SK-N-SH (cell line): ENCODE data around the gene DNAJB8. TPM values are rescaled to one million over a fixed set of nuclear protein-coding genes. Genes with fewer than 3 reads are reported as not detected.

ENCODE experiments used
- CTCF ChIA-PET: fragments of 300-600, 350-600 bp; formaldehyde crosslinking; extraction: SDS; loops from one replicate; lab custom pipeline; 2021; lab: Yijun Ruan, JAX
- POLR2A ChIA-PET: fragments of 350-600 bp; sonication (Branson Sonifier 250); formaldehyde crosslinking; extraction: SDS; loops from one replicate; lab custom pipeline; 2020; ENCODE audit warnings: antibody characterized with exemption, inconsistent platforms; lab: Yijun Ruan, JAX
- DNase-seq: peaks from one replicate; pipeline ENCODE4 v3.0.0; 2012
- H2AFZ ChIP-seq: fragments of 200-600 bp; sonication (generic); 2 replicates; pipeline ENCODE4 v1.8.1; 2016; ENCODE audit warnings: antibody characterized with exemption, mild to moderate bottlenecking, low read depth
- H3F3A ChIP-seq: fragments of 200-600 bp; sonication (generic); replicated peaks from 2 replicates; pipeline ENCODE3; 2016; ENCODE audit warnings: antibody characterized with exemption, mild to moderate bottlenecking; ENCODE audit not compliant: insufficient read depth
- H3K27ac ChIP-seq, 2 experiments: fragments of 200-500 bp in 1 of 2; fragments of 200-600 bp in 1 of 2; sonication (Bioruptor generic) in 1 of 2; sonication (generic), shearing (Covaris generic) in 1 of 2; 2 replicates each; pipeline versions ENCODE4 v1.5.1 to v1.6.1; 2014 to 2016; ENCODE audit warnings: low read depth in 2 of 2, inconsistent platforms in 1 of 2, low read length in 1 of 2, mild to moderate bottlenecking in 1 of 2, mixed read lengths in 1 of 2
- H3K27me3 ChIP-seq: fragments of 200-600 bp; sonication (generic), shearing (Covaris generic); 2 replicates; pipeline ENCODE4 v1.6.1; 2016; ENCODE audit warnings: mixed run types; ENCODE audit not compliant: insufficient read depth
- H3K36me3 ChIP-seq, 2 experiments: fragments of 200-500 bp in 1 of 2; fragments of 200-600 bp in 1 of 2; sonication (Bioruptor generic) in 1 of 2; sonication (generic) in 1 of 2; replicated peaks in 1 of 2; 2 replicates each; pipeline versions ENCODE3 to v1.5.1; 2014 to 2016; ENCODE audit warnings: low read length in 1 of 2, mild to moderate bottlenecking in 1 of 2; ENCODE audit not compliant: insufficient read depth in 2 of 2, control insufficient read depth in 1 of 2
- H3K4me1 ChIP-seq, 2 experiments: fragments of 200-500 bp in 1 of 2; fragments of 200-600 bp in 1 of 2; sonication (Bioruptor generic) in 1 of 2; sonication (generic), shearing (Covaris generic) in 1 of 2; 2 replicates each; pipeline versions ENCODE4 v1.5.1 to v1.6.1; 2014 to 2016; ENCODE audit warnings: low read depth in 1 of 2, low read length in 1 of 2, mixed run types in 1 of 2; ENCODE audit not compliant: insufficient read depth in 2 of 2, control insufficient read depth in 1 of 2
- H3K4me2 ChIP-seq: fragments of 200-600 bp; sonication (generic), shearing (Covaris generic); 2 replicates; pipeline ENCODE4 v1.6.1; 2017; ENCODE audit warnings: mixed run types
- H3K4me3 ChIP-seq, 2 experiments: fragments of 200-500 bp in 1 of 2; fragments of 200-600 bp in 1 of 2; sonication (Bioruptor generic) in 1 of 2; sonication (generic), shearing (Covaris generic) in 1 of 2; 2 replicates each; pipeline versions ENCODE4 v1.5.1 to v1.8.1; 2014 to 2016; ENCODE audit warnings: low read depth in 2 of 2, inconsistent platforms in 1 of 2, low read length in 1 of 2, mild to moderate bottlenecking in 1 of 2, mixed read lengths in 1 of 2, moderate library complexity in 1 of 2
- H3K79me2 ChIP-seq: fragments of 200-600 bp; sonication (generic); 2 replicates; pipeline ENCODE4 v1.8.1; 2017; ENCODE audit warnings: mild to moderate bottlenecking; ENCODE audit not compliant: insufficient read depth
- H3K9ac ChIP-seq: fragments of 200-600 bp; sonication (generic); 2 replicates; pipeline ENCODE4 v1.6.1; 2017; ENCODE audit warnings: mixed run types
- H3K9me2 ChIP-seq: fragments of 200-600 bp; sonication (generic); 2 replicates; pipeline ENCODE4 v1.6.1; 2017; ENCODE audit warnings: mixed run types
- H3K9me3 ChIP-seq: fragments of 200-600 bp; sonication (generic); 2 replicates; pipeline ENCODE4 v1.6.1; 2017; ENCODE audit warnings: mixed run types, mild to moderate bottlenecking, moderate library complexity
- H4K20me1 ChIP-seq: fragments of 200-600 bp; sonication (generic); 2 replicates; pipeline ENCODE4 v1.6.1; 2017; ENCODE audit warnings: mild to moderate bottlenecking, mixed run types; ENCODE audit not compliant: insufficient read depth
- CHD2 ChIP-seq: fragments of 150-350 bp; IDR thresholded peaks from 2 replicates; pipeline ENCODE4 v1.6.1; 2018; ENCODE audit warnings: low read length; ENCODE audit not compliant: partially characterized antibody
- EP300 ChIP-seq, 2 experiments: IDR thresholded peaks; 2 replicates each; pipeline versions ENCODE4 v1.4.0 to v1.6.1; 2012; ENCODE audit warnings: borderline replicate concordance in 1 of 2, low read depth in 1 of 2, low read length in 1 of 2
- FOXJ3 ChIP-seq: sonication (generic); formaldehyde crosslinking; IDR thresholded peaks from 2 replicates; pipeline ENCODE4 v1.5.1; 2020; ENCODE audit warnings: mild to moderate bottlenecking, missing genetic modification reagents
- GATA2 ChIP-seq: sonication (generic); formaldehyde crosslinking; IDR thresholded peaks from 2 replicates; pipeline ENCODE4 v1.5.0; 2020; ENCODE audit warnings: mild to moderate bottlenecking, missing genetic modification reagents
- MAX ChIP-seq: IDR thresholded peaks from 2 replicates; pipeline ENCODE4 v1.4.0; 2012; ENCODE audit warnings: low read depth
- MXI1 ChIP-seq: IDR thresholded peaks from 2 replicates; pipeline ENCODE4 v1.6.1; 2012; ENCODE audit warnings: mild to moderate bottlenecking, low read depth, low read length, improper control_type of control experiment
- NRF1 ChIP-seq: IDR thresholded peaks from 2 replicates; pipeline ENCODE4 v1.6.1; 2012; ENCODE audit warnings: low read depth, mild to moderate bottlenecking, low read length
- PBX3 ChIP-seq: IDR thresholded peaks from 2 replicates; pipeline ENCODE4; 2012
- POLR2AphosphoS5 ChIP-seq: IDR thresholded peaks from 2 replicates; pipeline ENCODE4 v1.6.1; 2012; ENCODE audit warnings: low read depth, low read length
- RAD21 ChIP-seq: IDR thresholded peaks from 2 replicates; pipeline ENCODE4 v1.6.1; 2012; ENCODE audit warnings: mild to moderate bottlenecking, low read length
- RCOR1 ChIP-seq: fragments of 150-350 bp; IDR thresholded peaks from 2 replicates; pipeline ENCODE4 v1.6.1; 2017; ENCODE audit warnings: antibody characterized with exemption, low read length
- SMC3 ChIP-seq: IDR thresholded peaks from 2 replicates; pipeline ENCODE4 v1.6.1; 2012; ENCODE audit warnings: low read depth, low read length, improper control_type of control experiment
- TCF12 ChIP-seq: IDR thresholded peaks from 2 replicates; pipeline ENCODE4 v1.4.0; 2012
- TEAD4 ChIP-seq: IDR thresholded peaks from 2 replicates; pipeline ENCODE4 v1.4.0; 2012; ENCODE audit warnings: mild to moderate bottlenecking, borderline replicate concordance; ENCODE audit not compliant: insufficient read depth
- YY1 ChIP-seq: IDR thresholded peaks from 2 replicates; pipeline ENCODE4 v1.4.0; 2012; ENCODE audit warnings: low read depth, mild to moderate bottlenecking
- WGBS: methylation state at CpG from one replicate; pipeline ENCODE4 v1.1.6; 2017; ENCODE audit warnings: low lambda C conversion rate; 5-methylcytosine and 5-hydroxymethylcytosine counted together
- polyA plus RNA-seq, 3 experiments: library from polyadenylated mRNA; depleted of rRNA; stranded (reverse); fragments of >200 nt; gene quantifications; 2 replicates each; pipeline ENCODE4 v1.2.3, GENCODE V29; 2012
- TF ChIP-seq, protein P1 (sequence below): IDR thresholded peaks from 2 replicates; pipeline ENCODE4 v1.4.0; 2012; ENCODE audit warnings: low read depth, borderline replicate concordance
- TF ChIP-seq, protein P2 (sequence below): fragments of 200-600 bp; sonication (generic); IDR thresholded peaks from 2 replicates; pipeline ENCODE4 v1.6.1; 2017; ENCODE audit warnings: antibody characterized with exemption, mild to moderate bottlenecking, moderate library complexity

Gene DNAJB8
- polyA plus RNA-seq, 1 of the 3 experiments (the other 2 are of a cell fraction) = not detected

DNA sequence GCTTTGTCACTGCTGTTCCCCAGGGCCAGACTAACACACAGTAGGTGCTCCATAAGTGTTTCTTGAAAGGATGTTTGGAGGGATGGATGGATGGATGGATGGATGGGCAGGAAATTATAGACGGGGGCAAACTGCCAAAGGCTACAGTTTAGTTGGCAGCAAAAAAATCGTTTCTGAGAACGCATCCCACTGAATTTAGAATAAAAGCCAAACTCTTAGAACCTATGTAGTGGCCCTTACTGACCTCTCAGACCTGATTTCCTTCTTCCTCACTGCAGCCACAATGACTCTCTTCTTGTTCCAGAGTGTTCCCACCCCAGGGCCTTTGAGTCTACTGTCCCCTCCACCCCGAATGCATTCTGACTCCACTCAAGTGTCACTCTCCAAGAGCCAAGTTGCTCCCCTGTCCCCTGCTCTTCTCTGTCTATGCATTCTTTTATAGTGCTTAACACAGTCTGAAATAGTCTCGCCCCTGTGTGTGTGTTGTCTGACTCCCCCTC, 31.5 kb upstream of the DNAJB8 start:
- ChIA-PET CTCF (interaction anchor here (0.6 to 4.1 kb wide), 20 partner anchors 16 to 403 kb away, joined by 3 to 57 read pairs (median 5); no protein-coding TSS in a partner anchor), POLR2A (interaction anchor here (1.3 to 3.9 kb wide), 7 partner anchors 10 to 219 kb away, joined by 3 to 70 read pairs (median 12); no protein-coding TSS in a partner anchor)

DNA sequence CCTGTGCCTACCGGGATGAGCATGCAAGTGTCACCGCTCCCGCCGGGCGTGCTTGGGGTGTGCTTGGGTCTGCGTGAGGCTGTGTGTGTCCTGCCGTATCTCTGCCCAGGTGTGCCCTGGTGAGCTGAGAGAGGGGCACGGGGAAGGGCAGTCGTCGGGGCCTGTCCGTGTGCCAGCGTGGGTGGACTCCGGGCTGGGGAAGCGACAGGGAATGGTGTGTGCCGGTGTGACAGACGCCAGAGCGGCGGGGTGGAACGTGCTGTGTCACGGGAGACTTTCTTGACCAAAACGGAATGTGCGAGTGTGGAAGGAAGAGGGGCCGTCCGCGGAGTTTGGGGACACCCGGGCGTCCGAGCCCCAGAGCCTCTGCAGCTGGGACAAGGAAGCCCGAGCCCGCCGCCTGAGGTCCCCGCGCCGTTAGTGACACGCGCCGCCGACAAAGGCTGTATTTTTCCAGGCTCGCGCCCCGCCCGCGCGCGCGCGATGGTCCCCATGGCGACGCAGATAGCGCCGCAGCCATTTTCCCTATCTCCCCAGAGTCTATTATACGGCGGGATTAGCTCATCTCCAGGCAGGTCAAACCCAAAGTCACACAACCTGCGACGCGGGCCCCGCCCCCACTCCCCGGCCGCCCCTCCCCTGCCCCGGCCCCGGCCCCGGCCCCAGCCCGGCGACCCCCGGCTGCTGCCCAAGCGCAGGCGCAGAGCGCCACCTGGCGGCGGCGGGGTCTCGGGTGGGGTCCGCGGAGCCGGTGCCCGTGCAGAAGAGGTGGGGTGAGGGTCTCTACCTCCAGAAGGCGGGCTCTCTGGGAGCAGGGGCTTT, 30.8 kb upstream of the DNAJB8 start:
- Histone ChIP-seq H2AFZ (peak overlapping the region; percentile 81; the same call in 1 of the 2 replicates), H3K36me3 (no peaks in the 10 kb centered on the region), H3K4me2 (peak overlapping the region; percentile 79; the same call in 1 of the 2 replicates), H3K9me3 (no peaks in the 10 kb centered on the region), H3K4me1 (peaks cover 0 to 47% of the 10 kb centered on the region in 2 experiments; a peak in 1 of 4 replicates), H4K20me1 (peaks cover under 1% of the 10 kb centered on the region; the same call in 1 of the 2 replicates), H3K79me2 (no peaks in the 10 kb centered on the region), H3K27ac (peak overlapping the region in 1 of 2 experiments; percentile 97; a peak in 2 of 4 replicates), H3K9ac (no peak overlapping the region), H3K27me3 (peaks cover 4% of the 10 kb centered on the region; the same call in 1 of the 2 replicates), H3F3A (peaks cover 7% of the 10 kb centered on the region), H3K9me2 (no peaks in the 10 kb centered on the region), H3K4me3 (peak overlapping the region; percentile 44 to 58)
- CTCF ChIA-PET = interaction anchor here (0.6 to 4.1 kb wide), 32 partner anchors 8 to 824 kb away, joined by 3 to 57 read pairs (median 5); no protein-coding TSS in a partner anchor
- 4% methylated on average over 37 of the region's 77 CpGs for WGBS
- peak; percentile 95 for DNase-seq
- POLR2A ChIA-PET = interaction anchor here (0.7 to 3.9 kb wide), 14 partner anchors 9 to 323 kb away, joined by 3 to 70 read pairs (median 6); no protein-coding TSS in a partner anchor
- TF ChIP-seq TEAD4 (no peak), MXI1 (peak; percentile 83), FOXJ3 (no peak), RCOR1 (peak; percentile 28; the same call in 1 of the 2 replicates), EP300 (IDR thresholded peaks at IDR 0.05; ENCODE audit: borderline replicate concordance in 1 of 2, low read depth in 1 of 2, low read length in 1 of 2) (peak in 1 of 2 experiments; percentile 8; a peak in 1 of 4 replicates), GATA2 (CRISPR knock-in tag) (peak; percentile 90), SMC3 (peak; percentile 50; the same call in 1 of the 2 replicates), TCF12 (no peak), MAX (0 out of 2 replicates have a peak, but pooled peaks have one; percentile 41), PBX3 (no peak), CHD2 (peak; percentile 33), NRF1 (peak; percentile 35; the same call in 1 of the 2 replicates), RAD21 (peak; percentile 64), YY1 (peak; percentile 72)
- TF ChIP-seq, protein P1, sequence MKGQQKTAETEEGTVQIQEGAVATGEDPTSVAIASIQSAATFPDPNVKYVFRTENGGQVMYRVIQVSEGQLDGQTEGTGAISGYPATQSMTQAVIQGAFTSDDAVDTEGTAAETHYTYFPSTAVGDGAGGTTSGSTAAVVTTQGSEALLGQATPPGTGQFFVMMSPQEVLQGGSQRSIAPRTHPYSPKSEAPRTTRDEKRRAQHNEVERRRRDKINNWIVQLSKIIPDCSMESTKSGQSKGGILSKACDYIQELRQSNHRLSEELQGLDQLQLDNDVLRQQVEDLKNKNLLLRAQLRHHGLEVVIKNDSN = no peak
- TF ChIP-seq, protein P2, sequence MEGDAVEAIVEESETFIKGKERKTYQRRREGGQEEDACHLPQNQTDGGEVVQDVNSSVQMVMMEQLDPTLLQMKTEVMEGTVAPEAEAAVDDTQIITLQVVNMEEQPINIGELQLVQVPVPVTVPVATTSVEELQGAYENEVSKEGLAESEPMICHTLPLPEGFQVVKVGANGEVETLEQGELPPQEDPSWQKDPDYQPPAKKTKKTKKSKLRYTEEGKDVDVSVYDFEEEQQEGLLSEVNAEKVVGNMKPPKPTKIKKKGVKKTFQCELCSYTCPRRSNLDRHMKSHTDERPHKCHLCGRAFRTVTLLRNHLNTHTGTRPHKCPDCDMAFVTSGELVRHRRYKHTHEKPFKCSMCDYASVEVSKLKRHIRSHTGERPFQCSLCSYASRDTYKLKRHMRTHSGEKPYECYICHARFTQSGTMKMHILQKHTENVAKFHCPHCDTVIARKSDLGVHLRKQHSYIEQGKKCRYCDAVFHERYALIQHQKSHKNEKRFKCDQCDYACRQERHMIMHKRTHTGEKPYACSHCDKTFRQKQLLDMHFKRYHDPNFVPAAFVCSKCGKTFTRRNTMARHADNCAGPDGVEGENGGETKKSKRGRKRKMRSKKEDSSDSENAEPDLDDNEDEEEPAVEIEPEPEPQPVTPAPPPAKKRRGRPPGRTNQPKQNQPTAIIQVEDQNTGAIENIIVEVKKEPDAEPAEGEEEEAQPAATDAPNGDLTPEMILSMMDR = peak; percentile 74

More for the DNA sequence above, 31.5 kb upstream of the DNAJB8 start:
- peak overlapping the region; percentile 29 to 58; a peak in 2 of 4 replicates for H3K4me3 ChIP-seq
- H3F3A ChIP-seq = peaks cover 7% of the 10 kb centered on the region
- H2AFZ ChIP-seq = no peak overlapping the region
- H3K4me2 ChIP-seq = no peak overlapping the region; the same call in 1 of the 2 replicates
- H3K79me2 ChIP-seq = no peaks in the 10 kb centered on the region
- H3K4me1 ChIP-seq = peaks cover 0 to 47% of the 10 kb centered on the region in 2 experiments; a peak in 1 of 4 replicates
- DNase-seq = no peak
- no peaks in the 10 kb centered on the region for H3K36me3 ChIP-seq
- no peaks in the 10 kb centered on the region for H3K9me2 ChIP-seq
- H3K27ac ChIP-seq = peak overlapping the region in 1 of 2 experiments; percentile 41; a peak in 2 of 4 replicates
- H3K27me3 ChIP-seq = no peaks in the 10 kb centered on the region
- H3K9me3 ChIP-seq = no peaks in the 10 kb centered on the region
- TF ChIP-seq POLR2AphosphoS5 = no peak
- no peak overlapping the region for H3K9ac ChIP-seq
- H4K20me1 ChIP-seq = no peaks in the 10 kb centered on the region
- 37% methylated on average over 5 of the region's 5 CpGs for WGBS
